HepG2 (cell line): ENCODE results near the gene TPD52L2. TPM values are rescaled to one million over a fixed set of nuclear protein-coding genes. Genes with fewer than 3 reads are reported as not detected.
A peak's percentile ranks its signal among the peaks of the same experiment; 100 is the strongest.

Source experiments
- BCL3 ChIP-seq: sonication (generic); formaldehyde crosslinking; IDR thresholded peaks from 2 replicates; pipeline ENCODE4 v1.5.1; 2020; ENCODE audit warnings: mild to moderate bottlenecking, missing genetic modification reagents, moderate library complexity
- CREB3 ChIP-seq: sonication (generic); formaldehyde crosslinking; IDR thresholded peaks from 2 replicates; pipeline ENCODE4 v1.5.0; 2020; ENCODE audit warnings: missing genetic modification reagents
- HCFC1 ChIP-seq: fragments of 150-350 bp; IDR thresholded peaks from 2 replicates; pipeline ENCODE4 v1.6.1; 2014; ENCODE audit warnings: low read depth, low read length
- HES4 ChIP-seq: sonication (generic); formaldehyde crosslinking; IDR thresholded peaks from 2 replicates; pipeline ENCODE4 v1.9.0; 2021; ENCODE audit warnings: mild to moderate bottlenecking, missing genetic modification reagents, borderline replicate concordance
- MEF2D ChIP-seq: sonication (generic); formaldehyde crosslinking; IDR thresholded peaks from 2 replicates; pipeline ENCODE4 v1.5.1; 2020; ENCODE audit warnings: mild to moderate bottlenecking, missing genetic modification reagents
- NFYC ChIP-seq: IDR thresholded peaks from 2 replicates; pipeline ENCODE4 v1.6.1; 2016; ENCODE audit warnings: missing genetic modification reagents, missing compliant biosample characterization
- RBM39 ChIP-seq: fragments of 200-400 bp; formaldehyde crosslinking; IDR thresholded peaks from one replicate; pipeline ENCODE4 v1.6.1; 2018; ENCODE audit warnings: antibody characterized with exemption, mild to moderate bottlenecking, low read depth, low read length; ENCODE audit not compliant: poor library complexity, severe bottlenecking
- RXRA ChIP-seq: sonication (generic); formaldehyde crosslinking; IDR thresholded peaks from 2 replicates; pipeline ENCODE4 v1.5.1; 2020; ENCODE audit warnings: missing genetic modification reagents
- SMARCC2 ChIP-seq: fragments of 450-650 bp; IDR thresholded peaks from 2 replicates; pipeline ENCODE4 v1.6.1; 2017; ENCODE audit warnings: antibody characterized with exemption, mild to moderate bottlenecking
- STAT5B ChIP-seq: sonication (generic); formaldehyde crosslinking; IDR thresholded peaks from 2 replicates; pipeline ENCODE4 v1.4.0; 2020; ENCODE audit warnings: missing genetic modification reagents
- THAP8 ChIP-seq: sonication (generic); formaldehyde crosslinking; IDR thresholded peaks from 2 replicates; pipeline ENCODE4 v1.5.1; 2020; ENCODE audit warnings: missing genetic modification reagents, mild to moderate bottlenecking, borderline replicate concordance
- TRIM24 ChIP-seq: sonication (generic); formaldehyde crosslinking; IDR thresholded peaks from 2 replicates; pipeline ENCODE4 v1.8.0; 2022; ENCODE audit warnings: mild to moderate bottlenecking, missing genetic modification reagents
- XBP1 ChIP-seq: sonication (generic); formaldehyde crosslinking; IDR thresholded peaks from 2 replicates; pipeline ENCODE4 v1.5.0; 2020; ENCODE audit warnings: missing genetic modification reagents
- ZFP62 ChIP-seq: sonication (generic); formaldehyde crosslinking; IDR thresholded peaks from 2 replicates; pipeline ENCODE4 v1.4.0; 2020; ENCODE audit warnings: missing genetic modification reagents
- ZFYVE20 ChIP-seq: sonication (generic); formaldehyde crosslinking; IDR thresholded peaks from 2 replicates; pipeline ENCODE4 v1.8.0; 2023; ENCODE audit warnings: low read depth, mild to moderate bottlenecking, moderate library complexity, missing genetic modification reagents, borderline replicate concordance
- ZMYM2 ChIP-seq: sonication (generic); formaldehyde crosslinking; IDR thresholded peaks from 2 replicates; pipeline ENCODE4 v1.8.0; 2022; ENCODE audit warnings: mild to moderate bottlenecking, missing genetic modification reagents
- ZNF275 ChIP-seq: sonication (generic); formaldehyde crosslinking; IDR thresholded peaks from 2 replicates; pipeline ENCODE4 v1.8.0; 2022; ENCODE audit warnings: missing genetic modification reagents, mild to moderate bottlenecking, inconsistent platforms, borderline replicate concordance
- ZNF556 ChIP-seq: sonication (generic); formaldehyde crosslinking; IDR thresholded peaks from 2 replicates; pipeline ENCODE4 v1.4.0; 2020; ENCODE audit warnings: mild to moderate bottlenecking, missing genetic modification reagents, borderline replicate concordance
- ZNF564 ChIP-seq: sonication (generic); formaldehyde crosslinking; IDR thresholded peaks from 2 replicates; pipeline ENCODE4 v1.8.1; 2023; ENCODE audit warnings: mild to moderate bottlenecking, missing genetic modification reagents
- ZNF704 ChIP-seq: sonication (generic); formaldehyde crosslinking; IDR thresholded peaks from 2 replicates; pipeline ENCODE4 v1.8.1; 2023; ENCODE audit warnings: mild to moderate bottlenecking, inconsistent platforms, moderate library complexity, missing genetic modification reagents, borderline replicate concordance
- ZNF800 ChIP-seq: sonication (generic); formaldehyde crosslinking; IDR thresholded peaks from 2 replicates; pipeline ENCODE4 v1.4.0; 2020; ENCODE audit warnings: missing genetic modification reagents
- polyA plus RNA-seq, 8 experiments: library from polyadenylated mRNA; depleted of rRNA in 3 of 8; stranded (reverse) in 7 of 8; unstranded in 1 of 8; fragments of >200 nt; fragmentation: Illumina TruSeq in 4 of 8; extraction: Trizol in 4 of 8; gene quantifications; 2 replicates each; pipeline versions ENCODE4 v1.2.1 to v1.2.3, GENCODE V29; 2011 to 2016; ENCODE audit warnings: low read depth in 4 of 8, missing spikeins in 1 of 8, mixed read lengths in 1 of 8; ENCODE audit not compliant: insufficient read depth in 1 of 8
- total RNA-seq, 5 experiments: library from RNA; depleted of rRNA; stranded (reverse); fragments of >200 nt; fragmentation: Illumina TruSeq; extraction: Trizol; gene quantifications; 2 replicates each; pipeline ENCODE4 v1.2.3, GENCODE V29; 2016; ENCODE audit warnings: low read depth in 1 of 5

The TPD52L2 gene
- total and polyA plus RNA-seq, 2 of the 13 experiments (the other 11 are each of a cell fraction or from before 2014, with no cell fraction given) = 156 to 184 TPM

- TF ChIP-seq BCL3 = no peak
- TF ChIP-seq ZNF556 (CRISPR knock-in tag) = peak; percentile 78; the same call in 1 of the 2 replicates
- no peak for TF ChIP-seq STAT5B (CRISPR knock-in tag)
- TF ChIP-seq NFYC (CRISPR knock-in tag) = no peak
- no peak for TF ChIP-seq ZNF704 (CRISPR knock-in tag)
- TF ChIP-seq ZNF800 (CRISPR knock-in tag) = no peak
- no peak for TF ChIP-seq RXRA
- TF ChIP-seq ZFYVE20 (CRISPR knock-in tag) = no peak
- peak; percentile 77; the same call in 1 of the 2 replicates for TF ChIP-seq XBP1 (CRISPR knock-in tag)
- TF ChIP-seq RBM39 = no peak
- TF ChIP-seq TRIM24 = no peak
- TF ChIP-seq SMARCC2 = no peak
- no peak for TF ChIP-seq ZFP62
- no peak for TF ChIP-seq ZNF275
- no peak for TF ChIP-seq ZMYM2
- TF ChIP-seq CREB3 (CRISPR knock-in tag) = no peak
- no peak for TF ChIP-seq THAP8 (CRISPR knock-in tag)
- no peak for TF ChIP-seq HES4 (CRISPR knock-in tag)
- TF ChIP-seq MEF2D (CRISPR knock-in tag) = no peak; the same call in 1 of the 2 replicates
- TF ChIP-seq ZNF564 (CRISPR knock-in tag) = no peak
- no peak for TF ChIP-seq HCFC1
Measured at GRCh38 chr20:63854069-63854765, 10.9 kb upstream of the TPD52L2 start (continued).
